HG03354 (cell line): ENCODE results near the gene B4GALT6.

Source experiments
- ATAC-seq: cut with Tn5 transposase; IDR thresholded peaks from one replicate; pipeline ENCODE4 v1.9.1; 2021; ENCODE audit warnings: mild to moderate bottlenecking; ENCODE audit not compliant: unreplicated experiment, poor library complexity, severe bottlenecking

The B4GALT6 gene

GRCh38 chr18:31643003-31643402 lies 41.4 kb downstream of the B4GALT6 start:
- no peak for ATAC-seq

- no peak for ATAC-seq
Measured at GRCh38 chr18:31637445-31637844, 46.9 kb downstream of the B4GALT6 start.

- no peak for ATAC-seq
Measured at GRCh38 chr18:31636387-31636786, 48.0 kb downstream of the B4GALT6 start.

DNA sequence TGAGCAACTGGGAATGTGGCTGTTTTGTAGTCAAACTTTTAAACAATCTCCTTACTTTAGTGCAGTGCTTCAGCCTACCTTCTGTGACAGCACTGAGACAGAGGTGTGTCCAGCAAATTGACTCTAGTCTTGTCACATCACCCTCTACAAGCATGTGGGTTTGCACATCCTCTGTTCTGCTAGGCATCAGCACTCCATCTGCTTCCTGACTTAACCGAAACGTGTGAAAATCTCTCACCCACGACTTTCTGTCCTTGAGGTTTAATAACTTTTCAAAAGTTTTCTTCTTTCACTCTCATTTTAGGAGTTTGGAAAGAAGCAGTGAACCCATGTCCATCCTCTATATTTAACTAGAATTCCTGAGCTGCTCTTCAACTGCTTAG lies 50.1 kb downstream of the B4GALT6 start:
- peak; percentile 95 for ATAC-seq

- peak; percentile 32 for ATAC-seq
Measured at GRCh38 chr18:31633392-31634330, 50.7 kb downstream of the B4GALT6 start.

GRCh38 chr18:31632356-31632755 lies 52.0 kb downstream of the B4GALT6 start:
- no peak for ATAC-seq

DNA sequence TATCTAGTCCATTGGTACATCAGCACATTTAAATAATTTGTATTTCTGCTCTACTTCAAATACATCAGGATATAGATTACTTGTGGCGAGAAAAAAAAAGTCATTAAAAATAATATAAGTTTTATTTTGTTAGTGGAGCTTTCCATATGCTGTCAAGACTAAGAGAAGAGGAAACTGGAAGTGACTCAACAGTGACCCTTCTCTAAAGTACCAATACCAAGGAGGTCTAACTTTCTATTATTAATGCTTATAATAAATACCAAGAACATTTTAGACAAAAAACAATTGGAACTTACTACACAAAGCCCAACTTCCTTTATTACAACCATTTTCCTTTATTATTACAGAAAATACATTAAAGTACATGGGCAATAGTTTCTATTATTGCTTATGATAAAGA lies 52.9 kb downstream of the B4GALT6 start:
- no peak for ATAC-seq

- no peak for ATAC-seq
Measured at GRCh38 chr18:31630549-31630948, 53.8 kb downstream of the B4GALT6 start.

- ATAC-seq = no peak
Measured at GRCh38 chr18:31626409-31626808, 58.0 kb downstream of the B4GALT6 start.

DNA sequence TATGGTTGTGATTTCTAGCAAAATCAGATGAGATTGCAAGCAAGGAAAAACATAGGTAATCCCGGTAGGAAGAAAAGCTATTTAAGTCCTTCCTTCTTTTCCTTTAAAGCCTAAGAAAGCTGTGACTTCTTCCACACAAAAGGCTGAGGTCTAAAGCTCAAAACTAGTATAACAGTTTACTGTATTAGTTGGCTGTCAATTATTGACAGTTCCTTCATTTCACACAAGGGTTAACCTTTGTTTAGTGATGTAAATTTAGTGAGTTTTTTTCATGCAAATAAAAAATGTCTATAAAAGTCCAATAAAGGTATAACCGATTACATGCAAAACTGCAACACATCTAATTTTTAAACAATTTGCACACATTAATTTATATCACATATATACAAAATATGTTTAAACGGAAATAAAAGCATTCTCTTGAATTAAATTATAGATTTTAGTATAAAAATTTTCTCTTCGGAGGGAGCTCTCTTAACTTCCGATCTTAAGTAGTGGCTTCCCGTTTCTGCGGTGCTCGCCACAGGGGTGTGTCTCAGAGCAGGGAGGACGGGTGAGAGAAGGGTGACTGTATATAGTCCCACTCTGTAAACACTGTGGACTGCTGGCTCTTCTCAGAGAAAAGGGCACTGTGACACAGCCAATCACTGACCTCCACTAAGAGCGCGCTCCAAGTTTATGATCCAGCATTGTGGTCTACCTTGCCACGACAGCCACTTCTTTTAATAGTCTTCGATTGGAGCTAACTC lies 59.3 kb downstream of the B4GALT6 start:
- no peak for ATAC-seq

DNA sequence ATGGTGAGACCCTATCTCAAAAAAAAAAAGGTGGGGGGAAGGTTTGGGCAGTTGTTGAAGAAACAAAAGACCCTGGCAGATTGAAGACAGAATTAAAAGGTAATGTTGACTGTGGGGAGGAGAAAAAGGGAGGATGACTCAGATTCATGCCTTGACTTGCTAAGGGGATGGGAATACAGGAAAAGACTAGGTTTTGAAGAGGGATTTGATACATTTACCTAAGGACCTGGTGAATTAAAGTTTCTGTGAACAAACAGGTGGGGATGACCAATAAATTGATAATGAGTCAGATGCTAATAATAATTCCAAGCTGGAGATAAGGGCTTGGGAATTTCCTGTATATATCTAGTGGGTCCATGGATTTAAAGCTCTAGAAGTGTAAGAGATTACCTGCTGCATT lies 65.1 kb downstream of the B4GALT6 start:
- no peak for ATAC-seq

GRCh38 chr18:31618801-31619200 lies 65.6 kb downstream of the B4GALT6 start:
- ATAC-seq = no peak

DNA sequence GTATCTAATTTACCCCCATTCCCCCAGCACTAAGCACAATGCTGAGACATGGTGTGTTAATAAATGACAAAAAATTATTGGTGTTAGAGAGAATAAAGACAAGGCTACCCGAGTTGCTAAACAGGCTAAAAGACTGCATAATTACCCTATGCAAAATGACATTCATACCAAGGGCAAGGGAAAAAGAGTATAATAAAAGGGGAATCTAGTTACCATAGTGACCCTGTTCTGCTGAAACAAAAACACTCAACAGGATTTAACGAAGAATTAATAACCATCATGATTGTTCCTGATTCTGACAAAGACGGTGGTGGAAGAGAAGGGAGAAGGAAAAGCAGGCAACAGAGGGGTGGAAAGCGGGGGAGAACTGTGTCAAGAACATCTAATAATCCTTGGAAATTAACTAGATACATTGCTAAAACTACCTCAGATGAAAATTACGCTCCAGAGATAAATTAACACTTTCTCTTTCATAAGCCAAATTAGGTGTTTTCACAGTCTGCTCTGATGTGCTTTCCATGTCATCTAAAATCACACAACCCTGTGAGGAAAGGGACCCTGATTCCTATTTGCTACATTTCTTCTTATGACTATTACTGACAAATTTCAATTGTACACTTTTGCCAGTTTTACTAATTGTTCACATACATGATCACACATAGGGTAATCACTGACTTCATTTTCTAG lies 67.2 kb downstream of the B4GALT6 start:
- peak; percentile 48 for ATAC-seq

DNA sequence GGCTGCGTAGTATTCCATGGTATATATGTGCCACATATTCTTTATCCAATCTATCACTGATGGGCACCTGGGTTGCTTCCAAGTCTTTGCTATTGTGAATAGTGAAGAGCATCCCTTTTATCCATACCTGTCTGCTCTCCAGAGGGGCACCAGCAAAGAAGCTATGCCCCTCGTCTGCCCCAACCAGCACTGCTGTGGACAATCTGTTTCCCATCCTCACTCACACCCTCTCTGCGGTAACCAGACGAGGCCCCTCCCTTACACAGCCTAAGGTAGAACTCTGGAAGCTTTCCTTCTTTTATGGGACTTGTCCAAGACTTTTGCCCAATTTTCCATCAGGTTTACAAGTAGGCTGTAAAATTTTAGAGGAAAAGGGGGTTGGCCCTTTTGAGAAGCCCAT lies 67.8 kb downstream of the B4GALT6 start:
- ATAC-seq = no peak

GRCh38 chr18:31614044-31614443 lies 70.3 kb downstream of the B4GALT6 start:
- no peak for ATAC-seq

GRCh38 chr18:31612124-31612523 lies 72.3 kb downstream of the B4GALT6 start:
- ATAC-seq = no peak

DNA sequence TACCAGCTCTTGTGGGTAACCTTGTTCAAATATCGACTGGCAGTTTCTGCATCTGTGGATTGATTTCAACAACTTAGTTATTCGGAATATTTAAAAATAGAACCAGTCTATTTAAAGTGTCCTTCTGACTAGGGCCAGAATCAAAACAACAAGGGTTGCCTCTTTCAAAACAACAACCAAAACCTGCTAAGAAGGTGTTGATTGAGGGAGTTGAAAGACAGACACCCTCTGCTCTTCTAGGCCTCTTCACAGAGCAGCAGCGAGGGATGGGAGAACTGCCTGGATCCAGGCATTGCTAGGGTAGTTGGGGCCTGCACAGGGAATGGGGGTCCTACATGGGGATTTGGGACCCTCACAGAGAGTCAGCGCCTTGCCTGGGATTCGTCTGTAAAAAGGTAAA lies 72.9 kb downstream of the B4GALT6 start:
- ATAC-seq = no peak

DNA sequence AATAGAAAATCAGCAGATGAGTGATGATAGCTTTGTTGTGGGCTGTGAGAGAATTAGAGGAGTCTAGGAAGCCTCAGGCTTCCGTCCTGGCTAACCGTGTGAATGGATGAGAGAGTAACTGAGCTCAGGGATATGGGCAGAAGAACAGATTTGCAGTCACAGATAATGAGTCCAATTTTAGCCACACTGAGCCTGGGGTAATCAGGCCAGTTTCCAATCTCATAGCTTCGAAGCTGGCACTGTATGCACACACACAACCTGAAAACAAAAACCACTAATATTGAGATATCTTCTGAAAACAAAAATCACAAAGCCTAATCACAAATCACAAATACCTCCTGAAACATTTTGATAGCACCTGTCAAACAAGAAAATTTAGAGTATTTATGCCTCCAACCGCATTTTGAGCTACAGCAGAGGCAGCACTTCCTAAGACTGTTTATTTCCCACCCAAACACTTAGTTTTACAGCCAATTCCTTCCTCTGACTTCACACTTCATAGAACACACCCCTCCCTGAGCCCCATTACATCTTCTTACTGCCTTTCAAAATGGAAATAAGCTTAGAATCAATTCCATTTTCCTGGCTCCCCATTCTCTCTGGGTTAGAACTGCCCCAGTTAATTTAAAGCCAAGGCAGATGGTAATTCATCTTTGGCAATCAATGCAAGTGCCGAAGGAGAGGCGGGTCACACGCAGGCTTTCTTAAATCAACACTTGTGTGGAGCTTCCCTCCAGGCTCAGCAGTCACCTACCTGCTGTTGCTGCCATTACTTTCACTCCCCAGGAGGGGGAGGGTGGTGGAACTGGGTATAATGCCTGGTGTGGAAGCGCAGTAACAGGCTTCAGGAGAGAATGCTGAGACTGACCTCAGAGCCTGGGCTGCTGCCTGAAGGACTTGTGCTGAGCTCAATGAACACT lies 73.8 kb downstream of the B4GALT6 start:
- no peak for ATAC-seq

GRCh38 chr18:31609886-31610285 lies 74.5 kb downstream of the B4GALT6 start:
- ATAC-seq = no peak
